CD4-positive, alpha-beta T cell treated with Interleukin-10 for 1 hour (primary cell): ENCODE data around the gene BANF2.
"Not testable (repeated sequence)": the region's sequence is repeated elsewhere in the genome, so short reads cannot be mapped to it uniquely, and the experiment has no call there.

Source experiments
- DNase-seq: peaks from one replicate; pipeline ENCODE4 v3.0.0-alpha.2; 2020

Gene BANF2

DNA sequence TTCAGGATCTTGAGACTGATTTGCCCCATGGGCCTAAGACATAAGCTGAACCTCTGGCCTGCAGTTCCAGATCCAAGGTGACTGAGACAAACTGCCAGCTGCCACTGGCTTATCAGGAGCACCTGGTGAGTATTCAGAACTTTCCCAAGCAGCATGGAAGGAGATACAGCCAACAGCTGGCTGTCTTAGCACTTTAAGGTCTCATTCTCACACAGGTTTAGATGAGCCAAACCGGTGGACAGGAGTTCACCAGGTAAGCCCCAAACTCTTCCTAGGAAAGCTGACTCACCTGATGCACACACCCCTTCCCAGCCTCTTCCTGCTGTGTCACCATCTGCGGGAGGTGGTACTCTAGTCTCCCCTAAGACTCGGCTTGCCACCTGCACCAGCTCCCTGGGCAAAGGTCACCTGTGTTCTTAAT is at the start of gene BANF2:
TSS of gene BANF2 (plus strand) at position 36 of the 421 bp plus-strand sequence. CDS start 25,060 bp downstream, outside the sequence.
- DNase-seq: no peak

GRCh38 chr20:17650301-17651128 is 49.3 kb upstream of the BANF2 start:
- DNase-seq: no peak

DNA sequence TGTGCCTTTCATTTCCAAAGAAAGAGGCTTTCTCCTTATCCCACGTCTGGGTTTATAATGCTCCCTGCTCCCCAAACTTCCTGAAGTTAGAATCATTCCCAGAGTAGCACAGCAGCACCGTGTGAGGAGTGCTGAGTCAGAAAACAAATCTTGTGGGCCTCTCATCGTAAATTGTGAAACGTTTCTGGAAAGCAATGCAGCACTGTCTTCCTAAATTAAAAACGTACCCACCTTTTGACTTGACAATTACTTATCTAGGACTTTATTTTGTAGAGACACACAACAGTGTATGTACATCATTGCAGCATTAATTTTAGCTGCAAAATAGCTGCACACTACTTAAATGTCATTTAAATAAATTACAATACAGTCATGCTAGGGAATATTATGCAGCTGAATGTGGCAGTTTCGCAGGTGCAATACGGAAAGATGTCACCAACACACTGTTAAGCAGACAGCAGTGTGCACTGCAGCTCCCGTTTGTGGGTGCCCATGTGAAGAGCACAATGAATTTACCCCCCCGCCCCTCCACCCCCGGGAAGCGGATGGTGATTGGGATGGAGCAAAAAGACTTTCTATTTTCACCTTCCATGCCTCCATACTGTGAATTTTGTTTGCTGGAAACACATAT is 48.5 kb upstream of the BANF2 start:
- no peak for DNase-seq

GRCh38 chr20:17651760-17652388 is 47.9 kb upstream of the BANF2 start:
- DNase-seq: no peak

- DNase-seq: no peak
Observed at GRCh38 chr20:17652411-17652810, 47.4 kb upstream of the BANF2 start.

DNA sequence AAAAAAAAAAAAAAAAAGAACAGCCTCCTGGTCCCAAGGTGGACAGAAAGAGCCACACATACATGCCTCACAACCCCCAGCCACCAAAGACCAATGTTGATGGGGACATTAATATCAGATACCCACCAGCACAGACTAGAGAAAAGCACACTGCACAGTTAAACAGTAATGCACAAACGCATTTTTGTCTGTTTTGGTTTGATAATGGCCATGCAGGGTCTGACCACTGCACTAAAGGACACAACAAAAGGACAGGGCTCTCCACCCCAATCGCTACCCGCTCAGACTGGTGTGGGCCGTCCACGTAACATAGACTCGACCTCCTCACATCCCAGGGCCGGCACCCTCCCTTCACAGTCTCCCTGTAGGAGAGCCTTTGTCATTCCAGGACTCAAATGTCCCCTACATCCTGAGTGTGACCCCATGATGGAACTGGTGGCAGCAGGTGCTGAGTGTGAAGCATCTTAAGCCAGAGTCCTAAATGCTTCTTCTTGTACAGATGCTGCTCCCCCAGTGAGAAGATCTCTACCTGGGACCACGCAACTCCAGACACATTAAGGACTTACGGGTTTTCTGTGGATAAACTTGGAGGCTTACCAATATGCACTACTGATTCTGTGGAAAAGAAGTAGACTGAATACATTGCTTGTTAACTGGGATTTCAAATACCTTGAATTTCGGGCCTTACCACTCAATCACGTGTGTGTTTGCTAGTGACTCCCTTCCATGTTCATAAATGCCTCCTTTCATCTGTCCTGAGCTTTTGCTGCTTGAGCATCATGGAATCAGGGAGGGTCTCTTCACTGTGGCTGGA is 45.7 kb upstream of the BANF2 start:
- DNase-seq: no peak

DNA sequence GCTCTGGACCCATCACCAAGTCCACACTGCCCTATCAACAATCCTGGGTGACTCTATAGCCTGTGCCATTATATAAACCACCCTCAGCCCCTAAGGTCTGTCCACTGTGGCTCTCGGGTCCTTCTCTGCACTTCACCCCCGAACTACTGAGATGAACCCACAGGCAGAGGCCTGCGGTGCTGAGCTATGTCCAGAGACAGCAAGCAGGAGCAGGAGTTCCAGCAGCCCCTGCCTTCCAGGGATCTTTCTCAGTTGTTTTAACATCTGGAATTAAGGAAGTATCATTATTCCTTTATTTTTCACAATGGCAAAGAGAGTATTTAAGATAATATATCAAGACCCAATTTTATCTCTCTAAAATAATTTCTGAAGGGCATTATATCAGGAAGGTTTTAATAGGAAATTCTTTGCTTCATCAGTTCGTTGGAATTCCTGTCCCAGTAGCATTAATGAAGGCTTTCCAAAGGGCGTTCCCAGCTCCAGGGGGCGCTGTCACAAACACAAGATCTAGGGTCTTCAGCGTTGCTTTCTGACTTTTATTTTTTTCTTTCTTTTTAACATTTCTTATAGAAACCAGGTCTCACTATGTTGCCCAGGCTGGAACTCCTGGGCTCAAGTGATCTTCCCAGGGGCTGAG is 45.0 kb upstream of the BANF2 start:
- peak; percentile 19 for DNase-seq

DNA sequence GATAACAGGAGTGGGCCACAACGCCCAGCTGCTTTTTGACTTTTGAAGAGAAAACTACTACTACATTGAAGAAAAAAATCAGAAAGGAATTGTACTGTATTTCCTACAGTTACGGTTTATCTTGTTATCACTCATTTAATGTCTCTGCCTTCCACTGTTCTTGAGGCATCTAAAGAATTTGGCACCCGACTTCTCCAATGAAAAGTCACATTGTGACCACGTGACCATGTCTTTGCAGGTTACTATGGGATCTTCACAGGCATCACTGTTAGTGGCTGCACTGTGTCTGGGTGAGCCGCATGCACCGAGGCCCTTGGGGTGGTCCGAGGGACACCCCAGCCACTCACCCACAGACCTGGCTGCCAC is 44.5 kb upstream of the BANF2 start:
- no peak for DNase-seq

GRCh38 chr20:17655865-17656479 is 43.8 kb upstream of the BANF2 start:
- no peak for DNase-seq

- no peak for DNase-seq
Observed at GRCh38 chr20:17657079-17657825, 42.5 kb upstream of the BANF2 start.

DNA sequence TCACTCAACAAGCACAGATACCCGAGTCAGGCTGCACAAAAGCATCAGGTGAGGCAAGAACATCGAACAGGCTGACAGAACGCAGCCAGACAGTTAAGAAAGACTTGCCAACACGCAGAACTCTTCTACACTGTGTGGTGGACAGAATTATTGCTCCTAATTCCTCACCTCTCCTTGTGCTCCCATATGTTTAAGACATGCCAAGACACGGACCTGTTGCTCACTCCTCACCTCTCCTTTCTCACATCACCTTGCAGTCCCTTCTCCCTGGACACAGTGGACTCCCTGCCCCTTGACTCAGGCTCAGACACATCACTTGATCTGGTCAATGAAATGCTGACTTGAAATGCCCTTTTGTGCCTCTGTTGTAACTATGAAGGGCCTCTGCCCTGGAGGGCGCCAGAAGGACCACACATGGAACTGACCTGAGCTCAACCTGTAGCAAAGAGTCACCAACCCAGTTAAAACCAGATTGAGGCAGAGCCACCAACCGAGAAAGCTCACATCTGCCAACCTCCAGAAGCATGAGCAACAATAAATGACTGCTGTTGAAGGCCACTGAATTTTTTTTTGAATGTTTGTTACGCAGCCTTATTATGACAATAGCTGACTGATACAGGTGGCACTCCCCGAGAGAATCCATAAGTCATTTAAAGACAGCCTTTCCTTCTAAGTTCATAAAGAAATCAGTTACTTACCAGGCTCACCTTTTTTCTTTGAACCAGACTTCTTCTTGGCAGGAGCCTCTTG is 41.7 kb upstream of the BANF2 start:
- DNase-seq: no peak

DNA sequence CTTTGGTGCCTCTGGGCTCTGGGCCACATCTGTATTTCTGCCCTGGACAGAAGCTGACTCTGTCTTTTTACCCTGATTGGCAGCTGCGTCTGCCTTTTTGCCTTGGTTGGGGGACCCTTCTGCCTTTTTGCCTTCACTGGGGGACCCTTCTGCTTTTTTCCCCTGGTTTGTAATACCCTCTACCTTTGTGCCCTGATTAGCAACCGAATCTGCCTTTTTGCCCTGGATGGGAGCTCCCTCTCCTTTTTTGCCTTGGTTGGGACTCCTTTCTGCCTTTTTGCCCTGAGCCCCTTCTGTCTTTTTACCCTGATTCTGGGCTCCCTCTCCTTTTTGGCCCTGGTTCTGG is 41.1 kb upstream of the BANF2 start:
- no peak for DNase-seq

DNA sequence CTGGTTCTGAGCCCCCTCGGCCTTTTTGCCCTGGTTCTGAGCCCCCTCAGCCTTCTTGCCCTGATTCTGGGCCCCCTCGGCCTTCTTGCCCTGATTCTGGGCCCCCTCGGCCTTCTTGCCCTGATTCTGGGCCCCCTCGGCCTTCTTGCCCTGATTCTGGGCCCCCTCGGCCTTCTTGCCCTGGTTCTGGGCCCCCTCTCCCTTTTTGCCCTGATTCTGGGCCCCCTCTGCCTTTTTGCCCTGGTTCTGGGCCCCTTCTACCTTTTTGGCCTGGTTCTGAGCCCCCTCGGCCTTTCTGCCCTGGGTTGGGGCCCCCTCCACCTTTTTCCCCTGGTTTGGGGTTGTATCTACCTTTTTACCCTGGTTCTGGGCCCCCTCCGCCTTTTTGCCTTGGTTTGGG is 40.4 kb upstream of the BANF2 start:
- not testable (repeated sequence) for DNase-seq

DNA sequence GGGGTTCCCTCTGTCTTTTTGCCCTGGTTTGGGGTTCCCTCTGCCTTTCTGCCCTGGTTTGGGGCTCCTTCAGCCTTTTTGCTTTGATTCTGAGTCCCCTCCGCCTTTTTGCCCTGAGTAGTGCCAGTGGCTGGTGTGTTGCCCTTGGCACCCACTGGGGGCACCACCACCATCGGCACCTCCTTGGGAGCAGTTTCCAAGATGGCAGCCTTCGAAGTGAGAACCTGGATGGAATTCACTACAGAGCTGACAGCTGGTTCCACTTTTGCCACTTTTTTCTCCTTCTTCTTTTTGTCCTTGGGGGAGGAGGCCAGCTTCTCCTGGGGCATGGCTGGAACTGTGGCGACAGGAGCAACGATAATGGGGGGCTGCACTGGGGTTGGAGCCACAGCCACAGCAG is 40.0 kb upstream of the BANF2 start:
- no peak for DNase-seq

- DNase-seq: no peak
Observed at GRCh38 chr20:17660667-17661066, 39.1 kb upstream of the BANF2 start.

- no peak for DNase-seq
Observed at GRCh38 chr20:17661121-17661744, 38.5 kb upstream of the BANF2 start.

DNA sequence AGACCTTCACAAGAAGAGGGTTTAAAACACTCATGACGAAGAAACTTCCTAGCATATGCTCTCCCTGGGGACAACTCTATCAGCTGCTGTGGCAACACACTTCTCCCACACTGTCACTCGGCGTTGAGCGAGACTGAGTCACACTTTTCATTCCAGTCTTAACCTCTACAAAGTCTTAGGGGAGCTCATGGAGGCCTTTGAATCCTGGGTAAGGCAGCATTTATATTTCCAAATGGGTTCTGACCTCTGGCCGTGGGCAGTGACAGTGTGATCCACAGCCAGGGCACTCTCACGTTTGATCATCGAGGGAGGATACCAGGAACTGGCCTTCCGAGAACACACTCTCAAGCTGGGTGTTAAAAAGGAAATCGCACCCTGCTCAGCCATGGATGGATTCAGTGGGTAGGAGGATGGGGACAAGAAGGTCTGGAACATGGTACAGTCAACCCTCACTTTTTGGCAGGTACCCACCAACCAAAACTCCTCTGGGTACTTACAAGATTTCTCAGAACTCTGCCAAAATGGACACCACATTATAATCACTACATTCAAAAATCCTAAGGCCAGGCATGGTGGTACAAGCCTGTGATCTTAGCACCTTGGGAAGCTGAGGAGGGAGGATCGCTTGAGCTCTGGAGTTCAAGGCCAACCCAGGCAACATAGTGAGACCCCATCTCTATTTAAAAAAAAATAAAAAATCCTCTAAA is 37.3 kb upstream of the BANF2 start:
- no peak for DNase-seq

GRCh38 chr20:17663040-17663399 is 36.7 kb upstream of the BANF2 start:
- DNase-seq: no peak

DNA sequence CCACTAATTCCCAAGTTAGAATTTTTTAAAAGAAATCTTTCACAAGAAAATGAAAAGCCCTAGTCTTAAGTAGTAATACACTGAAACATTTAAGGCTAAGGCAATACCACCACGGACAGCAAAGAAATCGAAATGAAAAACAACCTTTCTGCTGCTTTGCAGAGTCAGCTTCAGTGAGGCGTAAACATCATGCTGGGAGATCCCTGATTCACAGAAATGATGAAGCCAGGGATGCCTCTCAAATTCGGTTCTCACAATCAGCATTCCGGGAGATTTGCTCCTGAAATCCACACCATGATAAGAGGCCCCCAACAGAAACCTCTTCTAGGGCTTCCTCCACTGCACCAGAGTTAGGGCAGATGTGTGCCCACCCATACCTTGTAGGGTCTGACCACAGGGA is 36.3 kb upstream of the BANF2 start:
- no peak for DNase-seq
